SH-SY5Y (cell line): ENCODE results near the gene MMD2.

ENCODE experiments used
- GATA2 ChIP-seq: IDR thresholded peaks from 2 replicates; pipeline ENCODE4 v1.6.1; 2011; ENCODE audit warnings: mild to moderate bottlenecking, low read depth, low read length
- GATA3 ChIP-seq: IDR thresholded peaks from 2 replicates; pipeline ENCODE4 v1.6.1; 2011; ENCODE audit warnings: low read depth, mild to moderate bottlenecking, low read length, moderate library complexity

GRCh38 chr7:4944939-4945338, 14.0 kb downstream of the MMD2 start:
- TF ChIP-seq GATA2: no peak
- TF ChIP-seq GATA3: no peak
